Activated CD4-positive, alpha-beta T cell treated with anti-CD3 and anti-CD28 coated beads for 1 hour (primary cell): Measurements from ENCODE around the gene CLDN9.
"Not testable (repeated sequence)": the region's sequence is repeated elsewhere in the genome, so short reads cannot be mapped to it uniquely, and the experiment has no call there.

Experiments used
- DNase-seq: peaks from one replicate; pipeline ENCODE4 v3.0.0-alpha.2; 2020

CLDN9 gene

GRCh38 chr16:3035972-3036725, 23.4 kb downstream of the CLDN9 start:
- no peak for DNase-seq

GRCh38 chr16:3036726-3037315, 24.1 kb downstream of the CLDN9 start, which contains the start of gene BICDL2:
Gene BICDL2 (minus strand): TSS chr16:3036944. CDS start chr16:3035496, 1,448 bp downstream.
- DNase-seq: no peak

GRCh38 chr16:3038256-3038655, 25.5 kb downstream of the CLDN9 start:
- no peak for DNase-seq

GRCh38 chr16:3038896-3039295, 26.2 kb downstream of the CLDN9 start:
- no peak for DNase-seq

- DNase-seq: no peak
Observed at GRCh38 chr16:3042376-3042775, 29.7 kb downstream of the CLDN9 start.

GRCh38 chr16:3044708-3045107, 32.0 kb downstream of the CLDN9 start:
- DNase-seq: no peak

GRCh38 chr16:3045758-3046640, 33.3 kb downstream of the CLDN9 start, which contains the start of gene MMP25:
Gene MMP25 (plus strand): TSS chr16:3046561. CDS start chr16:3046918, 357 bp downstream.
- DNase-seq: no peak

GRCh38 chr16:3046641-3047386, 34.1 kb downstream of the CLDN9 start:
- no peak for DNase-seq

- DNase-seq: no peak
Observed at GRCh38 chr16:3047387-3047720, 34.6 kb downstream of the CLDN9 start.

GRCh38 chr16:3049921-3050481, 37.3 kb downstream of the CLDN9 start:
- DNase-seq: no peak

GRCh38 chr16:3050487-3050886, 37.8 kb downstream of the CLDN9 start:
- DNase-seq: no peak

- DNase-seq: no peak
Observed at GRCh38 chr16:3051009-3051408, 38.3 kb downstream of the CLDN9 start.

GRCh38 chr16:3051494-3051893, 38.8 kb downstream of the CLDN9 start:
- no peak for DNase-seq

- DNase-seq: not testable (repeated sequence)
Observed at GRCh38 chr16:3052571-3053329, 40.0 kb downstream of the CLDN9 start.

GRCh38 chr16:3053330-3053710, 40.6 kb downstream of the CLDN9 start:
- not testable (repeated sequence) for DNase-seq

GRCh38 chr16:3054965-3055733, 42.4 kb downstream of the CLDN9 start:
- no peak for DNase-seq

GRCh38 chr16:3055734-3056115, 43.0 kb downstream of the CLDN9 start:
- DNase-seq: not testable (repeated sequence)

GRCh38 chr16:3056336-3057180, 43.8 kb downstream of the CLDN9 start:
- no peak for DNase-seq

GRCh38 chr16:3057181-3058138, 44.7 kb downstream of the CLDN9 start:
- no peak for DNase-seq
